ENCODE data around the gene PSAPL1. TPM values are rescaled to one million over a fixed set of nuclear protein-coding genes. Genes with fewer than 3 reads are reported as not detected.

The PSAPL1 gene
- under 1 TPM; 0.04 to 0.39 TPM for polyA plus RNA-seq

GRCh38 chr4:7434766-7435150 lies at the start of gene PSAPL1:
PSAPL1 (minus strand) TSS chr4:7434930; CDS start chr4:7434879, 51 bp downstream.
- no peak within 1 kb of the TSS for H3K27ac ChIP-seq (ENCODE audit: low read depth in 2 of 2, low read length in 1 of 2)
- H3K27me3 ChIP-seq (ENCODE audit: control insufficient read depth in 1 of 2, insufficient read depth in 2 of 2, low read length in 2 of 2) = peaks cover 0 to 3% of the 10 kb centered on the region in 2 donors
- no peaks in the 10 kb centered on the region for H3K36me3 ChIP-seq (ENCODE audit: control insufficient read depth in 2 of 2, insufficient read depth in 2 of 2, low read length in 1 of 2)
- H3K9me3 ChIP-seq (ENCODE audit: control insufficient read depth in 2 of 2, insufficient read depth in 1 of 2, low read depth in 1 of 2, low read length in 1 of 2) = peaks cover 0 to 5% of the 10 kb centered on the region in 2 donors
- H3K4me3 ChIP-seq (ENCODE audit: low read depth in 1 of 2, low read length in 2 of 2) = no peak within 1 kb of the TSS
- WGBS, 2 donors = 17 to 20% methylated on average over 7 of the region's 7 CpGs
- H3K4me1 ChIP-seq (ENCODE audit: control insufficient read depth in 2 of 2, insufficient read depth in 2 of 2, low read length in 1 of 2) = peaks cover 5 to 11% of the 10 kb centered on the region in 2 donors

GRCh38 chr4:7481227-7481626 lies 46.5 kb upstream of the PSAPL1 start:
- H3K4me3 ChIP-seq (ENCODE audit: low read depth in 1 of 2, low read length in 2 of 2) = no peak overlapping the region
- WGBS, 2 donors = 86% methylated on average over 14 of the region's 14 CpGs
- no peaks in the 10 kb centered on the region for H3K27me3 ChIP-seq (ENCODE audit: control insufficient read depth in 1 of 2, insufficient read depth in 2 of 2, low read length in 2 of 2)
- H3K36me3 ChIP-seq (ENCODE audit: control insufficient read depth in 2 of 2, insufficient read depth in 2 of 2, low read length in 1 of 2) = no peaks in the 10 kb centered on the region
- H3K27ac ChIP-seq (ENCODE audit: low read depth in 2 of 2, low read length in 1 of 2) = no peak overlapping the region
- H3K9me3 ChIP-seq (ENCODE audit: control insufficient read depth in 2 of 2, insufficient read depth in 1 of 2, low read depth in 1 of 2, low read length in 1 of 2) = no peaks in the 10 kb centered on the region
- no peaks in the 10 kb centered on the region for H3K4me1 ChIP-seq (ENCODE audit: control insufficient read depth in 2 of 2, insufficient read depth in 2 of 2, low read length in 1 of 2)

GRCh38 chr4:7480423-7480822 lies 45.7 kb upstream of the PSAPL1 start:
- H3K27ac ChIP-seq (ENCODE audit: low read depth in 2 of 2, low read length in 1 of 2) = no peak overlapping the region
- H3K27me3 ChIP-seq (ENCODE audit: control insufficient read depth in 1 of 2, insufficient read depth in 2 of 2, low read length in 2 of 2) = no peaks in the 10 kb centered on the region
- H3K4me1 ChIP-seq (ENCODE audit: control insufficient read depth in 2 of 2, insufficient read depth in 2 of 2, low read length in 1 of 2) = no peaks in the 10 kb centered on the region
- no peaks in the 10 kb centered on the region for H3K36me3 ChIP-seq (ENCODE audit: control insufficient read depth in 2 of 2, insufficient read depth in 2 of 2, low read length in 1 of 2)
- 88% methylated on average over 16 of the region's 16 CpGs for WGBS, 2 donors
- H3K9me3 ChIP-seq (ENCODE audit: control insufficient read depth in 2 of 2, insufficient read depth in 1 of 2, low read depth in 1 of 2, low read length in 1 of 2) = no peaks in the 10 kb centered on the region
- no peak overlapping the region for H3K4me3 ChIP-seq (ENCODE audit: low read depth in 1 of 2, low read length in 2 of 2)

GRCh38 chr4:7478665-7479064 lies 43.9 kb upstream of the PSAPL1 start:
- Histone ChIP-seq H3K4me3 (ENCODE audit: low read depth in 1 of 2, low read length in 2 of 2) (no peak overlapping the region), H3K4me1 (ENCODE audit: control insufficient read depth in 2 of 2, insufficient read depth in 2 of 2, low read length in 1 of 2) (no peaks in the 10 kb centered on the region), H3K9me3 (ENCODE audit: control insufficient read depth in 2 of 2, insufficient read depth in 1 of 2, low read depth in 1 of 2, low read length in 1 of 2) (no peaks in the 10 kb centered on the region), H3K36me3 (ENCODE audit: control insufficient read depth in 2 of 2, insufficient read depth in 2 of 2, low read length in 1 of 2) (no peaks in the 10 kb centered on the region), H3K27ac (ENCODE audit: low read depth in 2 of 2, low read length in 1 of 2) (no peak overlapping the region), H3K27me3 (ENCODE audit: control insufficient read depth in 1 of 2, insufficient read depth in 2 of 2, low read length in 2 of 2) (no peaks in the 10 kb centered on the region)
- WGBS, 2 donors = 73 to 81% methylated on average over 11 of the region's 11 CpGs

- Histone ChIP-seq H3K27me3 (ENCODE audit: control insufficient read depth in 1 of 2, insufficient read depth in 2 of 2, low read length in 2 of 2) (no peaks in the 10 kb centered on the region), H3K4me1 (ENCODE audit: control insufficient read depth in 2 of 2, insufficient read depth in 2 of 2, low read length in 1 of 2) (no peaks in the 10 kb centered on the region), H3K36me3 (ENCODE audit: control insufficient read depth in 2 of 2, insufficient read depth in 2 of 2, low read length in 1 of 2) (no peaks in the 10 kb centered on the region), H3K4me3 (ENCODE audit: low read depth in 1 of 2, low read length in 2 of 2) (no peak overlapping the region), H3K27ac (ENCODE audit: low read depth in 2 of 2, low read length in 1 of 2) (no peak overlapping the region), H3K9me3 (ENCODE audit: control insufficient read depth in 2 of 2, insufficient read depth in 1 of 2, low read depth in 1 of 2, low read length in 1 of 2) (no peaks in the 10 kb centered on the region)
- WGBS, 2 donors = 88 to 91% methylated on average over 7 of the region's 7 CpGs
Measured at GRCh38 chr4:7477695-7478094, 43.0 kb upstream of the PSAPL1 start.

GRCh38 chr4:7476820-7477219 lies 42.1 kb upstream of the PSAPL1 start:
- Histone ChIP-seq H3K4me3 (ENCODE audit: low read depth in 1 of 2, low read length in 2 of 2) (no peak overlapping the region), H3K4me1 (ENCODE audit: control insufficient read depth in 2 of 2, insufficient read depth in 2 of 2, low read length in 1 of 2) (no peaks in the 10 kb centered on the region), H3K27me3 (ENCODE audit: control insufficient read depth in 1 of 2, insufficient read depth in 2 of 2, low read length in 2 of 2) (no peaks in the 10 kb centered on the region), H3K36me3 (ENCODE audit: control insufficient read depth in 2 of 2, insufficient read depth in 2 of 2, low read length in 1 of 2) (no peaks in the 10 kb centered on the region), H3K9me3 (ENCODE audit: control insufficient read depth in 2 of 2, insufficient read depth in 1 of 2, low read depth in 1 of 2, low read length in 1 of 2) (no peaks in the 10 kb centered on the region), H3K27ac (ENCODE audit: low read depth in 2 of 2, low read length in 1 of 2) (no peak overlapping the region)
- WGBS, 2 donors = 67 to 77% methylated on average over 6 of the region's 6 CpGs

- no peak overlapping the region for H3K4me3 ChIP-seq (ENCODE audit: low read depth in 1 of 2, low read length in 2 of 2)
- 78 to 87% methylated on average over 5 of the region's 5 CpGs for WGBS, 2 donors
- no peaks in the 10 kb centered on the region for H3K4me1 ChIP-seq (ENCODE audit: control insufficient read depth in 2 of 2, insufficient read depth in 2 of 2, low read length in 1 of 2)
- no peaks in the 10 kb centered on the region for H3K27me3 ChIP-seq (ENCODE audit: control insufficient read depth in 1 of 2, insufficient read depth in 2 of 2, low read length in 2 of 2)
- no peak overlapping the region for H3K27ac ChIP-seq (ENCODE audit: low read depth in 2 of 2, low read length in 1 of 2)
- H3K36me3 ChIP-seq (ENCODE audit: control insufficient read depth in 2 of 2, insufficient read depth in 2 of 2, low read length in 1 of 2) = no peaks in the 10 kb centered on the region
- H3K9me3 ChIP-seq (ENCODE audit: control insufficient read depth in 2 of 2, insufficient read depth in 1 of 2, low read depth in 1 of 2, low read length in 1 of 2) = no peaks in the 10 kb centered on the region
Measured at GRCh38 chr4:7475207-7475606, 40.5 kb upstream of the PSAPL1 start.

- Histone ChIP-seq H3K27me3 (ENCODE audit: control insufficient read depth in 1 of 2, insufficient read depth in 2 of 2, low read length in 2 of 2) (no peaks in the 10 kb centered on the region), H3K4me1 (ENCODE audit: control insufficient read depth in 2 of 2, insufficient read depth in 2 of 2, low read length in 1 of 2) (no peaks in the 10 kb centered on the region), H3K27ac (ENCODE audit: low read depth in 2 of 2, low read length in 1 of 2) (no peak overlapping the region), H3K4me3 (ENCODE audit: low read depth in 1 of 2, low read length in 2 of 2) (no peak overlapping the region), H3K36me3 (ENCODE audit: control insufficient read depth in 2 of 2, insufficient read depth in 2 of 2, low read length in 1 of 2) (no peaks in the 10 kb centered on the region), H3K9me3 (ENCODE audit: control insufficient read depth in 2 of 2, insufficient read depth in 1 of 2, low read depth in 1 of 2, low read length in 1 of 2) (no peaks in the 10 kb centered on the region)
- WGBS, 2 donors = 79 to 86% methylated on average over 7 of the region's 7 CpGs
Measured at GRCh38 chr4:7474320-7474719, 39.6 kb upstream of the PSAPL1 start.

- Histone ChIP-seq H3K27me3 (ENCODE audit: control insufficient read depth in 1 of 2, insufficient read depth in 2 of 2, low read length in 2 of 2) (no peaks in the 10 kb centered on the region), H3K9me3 (ENCODE audit: control insufficient read depth in 2 of 2, insufficient read depth in 1 of 2, low read depth in 1 of 2, low read length in 1 of 2) (no peaks in the 10 kb centered on the region), H3K36me3 (ENCODE audit: control insufficient read depth in 2 of 2, insufficient read depth in 2 of 2, low read length in 1 of 2) (no peaks in the 10 kb centered on the region), H3K4me1 (ENCODE audit: control insufficient read depth in 2 of 2, insufficient read depth in 2 of 2, low read length in 1 of 2) (no peaks in the 10 kb centered on the region), H3K27ac (ENCODE audit: low read depth in 2 of 2, low read length in 1 of 2) (no peak overlapping the region), H3K4me3 (ENCODE audit: low read depth in 1 of 2, low read length in 2 of 2) (no peak overlapping the region)
- 68 to 71% methylated on average over 10 of the region's 10 CpGs for WGBS, 2 donors
Measured at GRCh38 chr4:7473081-7473480, 38.4 kb upstream of the PSAPL1 start.

- Histone ChIP-seq H3K36me3 (ENCODE audit: control insufficient read depth in 2 of 2, insufficient read depth in 2 of 2, low read length in 1 of 2) (no peaks in the 10 kb centered on the region), H3K9me3 (ENCODE audit: control insufficient read depth in 2 of 2, insufficient read depth in 1 of 2, low read depth in 1 of 2, low read length in 1 of 2) (no peaks in the 10 kb centered on the region), H3K4me1 (ENCODE audit: control insufficient read depth in 2 of 2, insufficient read depth in 2 of 2, low read length in 1 of 2) (no peaks in the 10 kb centered on the region), H3K27me3 (ENCODE audit: control insufficient read depth in 1 of 2, insufficient read depth in 2 of 2, low read length in 2 of 2) (no peaks in the 10 kb centered on the region), H3K4me3 (ENCODE audit: low read depth in 1 of 2, low read length in 2 of 2) (no peak overlapping the region), H3K27ac (ENCODE audit: low read depth in 2 of 2, low read length in 1 of 2) (no peak overlapping the region)
- 48 to 73% methylated on average over 19 of the region's 19 CpGs for WGBS, 2 donors
Measured at GRCh38 chr4:7472442-7473013, 37.8 kb upstream of the PSAPL1 start.
